ENCODE data around the gene SUSD6.
"Not testable (repeated sequence)": the region's sequence is repeated elsewhere in the genome, so short reads cannot be mapped to it uniquely, and the experiment has no call there.

SUSD6 gene

GRCh38 chr14:69696633-69697557 lies 85.5 kb downstream of the SUSD6 start:
- Mint-ChIP-seq H3K36me3 (ENCODE audit: low read depth) (no peaks in the 10 kb centered on the region), H3K4me1 (peaks cover 85% of the 10 kb centered on the region), H3K27me3 (ENCODE audit: low read depth) (no peaks in the 10 kb centered on the region), H3K27ac (peak overlapping the region; percentile 12 to 90 (median 70)), H3K4me3 (no peak overlapping the region), H3K9me3 (no peaks in the 10 kb centered on the region)
- no peak for TF ChIP-seq CTCF (IDR thresholded peaks at IDR 0.05; ENCODE audit: unreplicated experiment in 3 of 3)

- Mint-ChIP-seq H3K36me3 (ENCODE audit: low read depth) (peaks cover 4% of the 10 kb centered on the region), H3K27me3 (ENCODE audit: low read depth) (no peaks in the 10 kb centered on the region), H3K27ac (peak overlapping the region; percentile 58 to 71 (median 62)), H3K4me3 (no peak overlapping the region), H3K9me3 (no peaks in the 10 kb centered on the region), H3K4me1 (peaks cover 81% of the 10 kb centered on the region)
- TF ChIP-seq CTCF (IDR thresholded peaks at IDR 0.05; ENCODE audit: unreplicated experiment in 3 of 3) = no peak
Measured at GRCh38 chr14:69698572-69698971, 87.2 kb downstream of the SUSD6 start.

- not testable (repeated sequence) for H3K27me3 Mint-ChIP-seq (ENCODE audit: low read depth); H3K9me3 Mint-ChIP-seq; H3K36me3 Mint-ChIP-seq (ENCODE audit: low read depth); H3K27ac Mint-ChIP-seq; H3K4me3 Mint-ChIP-seq
- H3K4me1 Mint-ChIP-seq = peaks cover 80% of the 10 kb centered on the region
Measured at GRCh38 chr14:69699243-69699642, 87.8 kb downstream of the SUSD6 start.

GRCh38 chr14:69699748-69700303 lies 88.4 kb downstream of the SUSD6 start:
- peaks cover 9% of the 10 kb centered on the region for H3K36me3 Mint-ChIP-seq (ENCODE audit: low read depth)
- H3K27me3 Mint-ChIP-seq (ENCODE audit: low read depth) = no peaks in the 10 kb centered on the region
- no peak overlapping the region for H3K4me3 Mint-ChIP-seq
- peaks cover 75% of the 10 kb centered on the region for H3K4me1 Mint-ChIP-seq
- no peak overlapping the region for H3K27ac Mint-ChIP-seq
- no peak for TF ChIP-seq CTCF (IDR thresholded peaks at IDR 0.05; ENCODE audit: unreplicated experiment in 3 of 3)
- no peaks in the 10 kb centered on the region for H3K9me3 Mint-ChIP-seq

- Mint-ChIP-seq H3K27me3 (ENCODE audit: low read depth) (no peaks in the 10 kb centered on the region), H3K36me3 (ENCODE audit: low read depth) (peaks cover 9% of the 10 kb centered on the region), H3K27ac (no peak overlapping the region), H3K9me3 (no peaks in the 10 kb centered on the region), H3K4me1 (peaks cover 70% of the 10 kb centered on the region), H3K4me3 (no peak overlapping the region)
- no peak for TF ChIP-seq CTCF (IDR thresholded peaks at IDR 0.05; ENCODE audit: unreplicated experiment in 3 of 3)
Measured at GRCh38 chr14:69700575-69700974, 89.2 kb downstream of the SUSD6 start.

- Mint-ChIP-seq H3K27me3 (ENCODE audit: low read depth) (no peaks in the 10 kb centered on the region), H3K4me1 (peaks cover 69% of the 10 kb centered on the region), H3K27ac (peak overlapping the region in 1 of 3 experiments; percentile 53), H3K9me3 (no peaks in the 10 kb centered on the region), H3K36me3 (ENCODE audit: low read depth) (peaks cover 9% of the 10 kb centered on the region), H3K4me3 (no peak overlapping the region)
- TF ChIP-seq CTCF (IDR thresholded peaks at IDR 0.05; ENCODE audit: unreplicated experiment in 3 of 3) = no peak
Measured at GRCh38 chr14:69701291-69701690, 89.9 kb downstream of the SUSD6 start.

Measured in nephron (organoid).